Measurements from ENCODE around the gene GNAQ. TPM values are rescaled to one million over a fixed set of nuclear protein-coding genes. Genes with fewer than 3 reads are reported as not detected.

Gene GNAQ
- total RNA-seq, 1 experiment from 2014 or later = 34.1 TPM

DNA sequence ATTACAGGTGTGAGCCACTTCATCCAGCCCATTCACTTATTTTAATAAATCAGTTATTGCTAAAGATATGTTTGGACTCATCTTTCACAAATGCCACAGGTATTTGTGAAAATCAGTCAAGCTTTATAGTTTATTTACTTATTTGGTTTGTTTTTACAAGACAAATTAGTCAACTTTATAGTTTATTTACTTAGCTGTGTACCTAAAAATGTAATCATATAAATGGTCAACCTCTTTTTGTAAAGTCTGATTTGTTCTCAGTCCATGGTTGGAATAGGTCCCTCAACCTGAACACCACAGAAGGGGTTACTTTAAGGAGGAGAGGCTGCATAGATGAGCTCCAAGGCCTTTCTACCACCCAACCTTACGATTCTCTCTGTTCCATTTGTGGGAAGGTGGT is 80.2 kb downstream of the GNAQ start:
- BruUV-seq (replicated peaks) = no TSS peak
- H3K9me3 Mint-ChIP-seq (ENCODE audit: low read depth, unreplicated experiment) = no peaks in the 10 kb centered on the region
- H3K27me3 Mint-ChIP-seq (ENCODE audit: unreplicated experiment) = no peaks in the 10 kb centered on the region
- H3K27ac Mint-ChIP-seq (ENCODE audit: unreplicated experiment) = no peak overlapping the region
- intact Hi-C loops (cut with micrococcal nuclease; ENCODE audit: unreplicated experiment) = loop anchor here (10.0 kb wide), 1 partner anchor 47 kb away; no protein-coding TSS in a partner anchor
- CTCF ChIA-PET = interaction anchor here (0.5 kb wide), 1 partner anchor 22 kb away, joined by 5 read pairs; no protein-coding TSS in a partner anchor
- TF ChIP-seq, protein P1, sequence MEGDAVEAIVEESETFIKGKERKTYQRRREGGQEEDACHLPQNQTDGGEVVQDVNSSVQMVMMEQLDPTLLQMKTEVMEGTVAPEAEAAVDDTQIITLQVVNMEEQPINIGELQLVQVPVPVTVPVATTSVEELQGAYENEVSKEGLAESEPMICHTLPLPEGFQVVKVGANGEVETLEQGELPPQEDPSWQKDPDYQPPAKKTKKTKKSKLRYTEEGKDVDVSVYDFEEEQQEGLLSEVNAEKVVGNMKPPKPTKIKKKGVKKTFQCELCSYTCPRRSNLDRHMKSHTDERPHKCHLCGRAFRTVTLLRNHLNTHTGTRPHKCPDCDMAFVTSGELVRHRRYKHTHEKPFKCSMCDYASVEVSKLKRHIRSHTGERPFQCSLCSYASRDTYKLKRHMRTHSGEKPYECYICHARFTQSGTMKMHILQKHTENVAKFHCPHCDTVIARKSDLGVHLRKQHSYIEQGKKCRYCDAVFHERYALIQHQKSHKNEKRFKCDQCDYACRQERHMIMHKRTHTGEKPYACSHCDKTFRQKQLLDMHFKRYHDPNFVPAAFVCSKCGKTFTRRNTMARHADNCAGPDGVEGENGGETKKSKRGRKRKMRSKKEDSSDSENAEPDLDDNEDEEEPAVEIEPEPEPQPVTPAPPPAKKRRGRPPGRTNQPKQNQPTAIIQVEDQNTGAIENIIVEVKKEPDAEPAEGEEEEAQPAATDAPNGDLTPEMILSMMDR (IDR thresholded peaks at IDR 0.05; ENCODE audit: unreplicated experiment) = no peak
- H3K36me3 Mint-ChIP-seq (ENCODE audit: insufficient read depth, unreplicated experiment) = no peaks in the 10 kb centered on the region
- peaks cover 18% of the 10 kb centered on the region for H3K4me1 Mint-ChIP-seq (ENCODE audit: low read depth, unreplicated experiment)
- no peak overlapping the region for H3K4me3 Mint-ChIP-seq (ENCODE audit: low read depth, unreplicated experiment)
- DNase-seq = no peak

DNA sequence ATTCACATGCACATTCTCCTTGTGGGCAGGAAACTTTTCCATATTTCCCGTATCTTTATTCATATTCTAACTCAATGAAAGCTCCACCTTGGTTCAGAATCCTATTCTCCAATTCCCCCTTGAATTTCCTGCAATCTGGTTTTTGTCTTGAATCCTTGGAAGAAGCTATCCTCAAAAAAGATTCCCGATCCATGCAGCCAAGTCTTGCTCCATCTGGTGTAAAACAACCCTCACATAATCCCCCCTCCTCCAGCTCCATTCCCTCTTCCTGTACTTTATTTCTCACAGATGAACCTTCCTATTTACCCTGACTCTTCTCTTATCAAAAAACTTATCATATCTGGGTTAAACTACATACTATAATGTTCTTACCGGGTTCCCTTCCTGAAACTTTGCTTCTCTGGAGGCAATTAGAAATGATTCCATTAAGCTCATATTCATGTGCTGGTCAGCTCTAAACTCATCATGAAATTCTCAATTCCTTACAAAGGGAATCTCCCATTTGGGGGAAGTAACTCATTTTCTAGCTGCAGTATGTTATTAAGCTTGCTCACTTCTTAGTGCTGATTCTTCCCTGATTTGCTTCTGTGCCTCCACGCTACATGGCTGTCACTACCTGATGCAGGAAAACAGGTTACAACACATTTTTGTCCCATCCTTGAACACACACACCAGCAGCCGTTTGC is 81.7 kb downstream of the GNAQ start:
- no peak for DNase-seq
- Mint-ChIP-seq H3K4me1 (ENCODE audit: low read depth, unreplicated experiment) (peaks cover 28% of the 10 kb centered on the region), H3K4me3 (ENCODE audit: low read depth, unreplicated experiment) (no peak overlapping the region), H3K9me3 (ENCODE audit: low read depth, unreplicated experiment) (no peaks in the 10 kb centered on the region), H3K27me3 (ENCODE audit: unreplicated experiment) (no peaks in the 10 kb centered on the region), H3K36me3 (ENCODE audit: insufficient read depth, unreplicated experiment) (no peaks in the 10 kb centered on the region), H3K27ac (ENCODE audit: unreplicated experiment) (peak overlapping the region; percentile 48)
- no TSS peak for BruUV-seq (replicated peaks)
- TF ChIP-seq, protein P1 (IDR thresholded peaks at IDR 0.05; ENCODE audit: unreplicated experiment) = no peak
- CTCF ChIA-PET = interaction anchor here (0.6 kb wide), 1 partner anchor 71 kb away, joined by 3 read pairs; no protein-coding TSS in a partner anchor
- intact Hi-C loops (cut with micrococcal nuclease; ENCODE audit: unreplicated experiment) = loop anchor here (10.0 kb wide), 1 partner anchor 45 kb away; no protein-coding TSS in a partner anchor

DNA sequence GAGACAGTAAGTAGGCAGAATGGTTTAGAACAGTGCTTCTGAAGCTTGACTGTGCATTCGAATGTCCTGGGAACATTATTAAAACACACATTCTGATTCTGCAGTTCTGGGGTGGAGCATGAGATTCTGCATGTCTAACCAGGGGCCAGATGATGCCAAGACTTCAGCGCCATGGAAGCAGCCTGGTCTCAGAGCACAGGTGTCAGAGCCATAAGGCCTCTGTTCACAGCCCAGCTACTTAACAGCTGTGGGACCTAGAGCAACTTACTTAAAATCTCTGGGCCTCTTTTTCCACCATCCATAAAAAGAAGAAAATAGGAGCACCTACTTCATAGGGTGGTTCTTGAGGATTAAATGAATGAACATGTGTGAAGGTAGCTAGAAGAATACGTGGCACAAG is 84.0 kb downstream of the GNAQ start:
- intact Hi-C loops (cut with micrococcal nuclease; ENCODE audit: unreplicated experiment) = no loop called here
- Mint-ChIP-seq H3K27me3 (ENCODE audit: unreplicated experiment) (no peaks in the 10 kb centered on the region), H3K9me3 (ENCODE audit: low read depth, unreplicated experiment) (no peaks in the 10 kb centered on the region), H3K27ac (ENCODE audit: unreplicated experiment) (no peak overlapping the region), H3K36me3 (ENCODE audit: insufficient read depth, unreplicated experiment) (no peaks in the 10 kb centered on the region), H3K4me3 (ENCODE audit: low read depth, unreplicated experiment) (no peak overlapping the region), H3K4me1 (ENCODE audit: low read depth, unreplicated experiment) (peaks cover 37% of the 10 kb centered on the region)
- TF ChIP-seq, protein P1 (IDR thresholded peaks at IDR 0.05; ENCODE audit: unreplicated experiment) = no peak
- no TSS peak for BruUV-seq (replicated peaks)
- no peak for DNase-seq
- CTCF ChIA-PET = no interaction called here

DNA sequence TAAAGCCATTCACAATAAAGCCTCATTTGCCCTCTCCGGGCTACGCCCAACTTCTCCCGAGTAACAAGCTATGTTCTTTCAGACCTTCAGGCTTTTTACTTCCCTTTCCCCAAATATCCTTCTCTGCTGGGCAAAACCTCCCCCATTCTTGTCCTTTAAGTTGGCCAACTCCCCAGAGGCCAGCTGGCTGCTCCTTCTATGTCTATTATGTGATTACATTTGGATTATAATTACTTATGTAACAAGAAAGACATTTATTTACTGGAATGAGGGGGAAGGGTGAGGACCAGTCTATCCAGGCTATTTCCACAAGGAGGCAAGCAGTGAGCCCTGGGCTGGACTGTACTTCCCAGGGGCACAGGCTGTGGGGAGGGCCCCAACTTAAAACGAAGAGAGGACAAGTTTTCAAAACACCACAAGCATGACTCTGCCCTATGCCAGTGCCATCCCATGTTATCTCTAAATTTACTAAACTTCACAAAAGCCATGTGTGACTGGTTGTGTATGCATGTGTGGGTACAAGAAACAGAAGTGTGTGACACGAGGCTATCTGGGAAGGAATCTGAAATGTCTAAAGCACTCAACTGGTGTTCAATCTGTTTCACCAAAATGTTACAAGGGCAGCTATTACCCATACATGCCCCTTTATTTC is 84.5 kb downstream of the GNAQ start:
- TF ChIP-seq, protein P1 (IDR thresholded peaks at IDR 0.05; ENCODE audit: unreplicated experiment) = no peak
- Mint-ChIP-seq H3K4me3 (ENCODE audit: low read depth, unreplicated experiment) (no peak overlapping the region), H3K9me3 (ENCODE audit: low read depth, unreplicated experiment) (no peaks in the 10 kb centered on the region), H3K4me1 (ENCODE audit: low read depth, unreplicated experiment) (peaks cover 37% of the 10 kb centered on the region), H3K27ac (ENCODE audit: unreplicated experiment) (no peak overlapping the region), H3K36me3 (ENCODE audit: insufficient read depth, unreplicated experiment) (no peaks in the 10 kb centered on the region), H3K27me3 (ENCODE audit: unreplicated experiment) (no peaks in the 10 kb centered on the region)
- BruUV-seq (replicated peaks) = no TSS peak
- CTCF ChIA-PET = no interaction called here
- DNase-seq = no peak
- intact Hi-C loops (cut with micrococcal nuclease; ENCODE audit: unreplicated experiment) = no loop called here
